Thoracic aorta (tissue), 2 donors: ENCODE measurements around the gene DDX51. TPM values are rescaled to one million over a fixed set of nuclear protein-coding genes. Genes with fewer than 3 reads are reported as not detected.

Experiments used
- ATAC-seq: fragments of 150-250 bp; one replicate; pipeline ENCODE4 v1.8.0; 2017; ENCODE audit warnings: low read depth; ENCODE audit not compliant: insufficient number of reproducible peaks, low FRiP score
- DNase-seq: peaks from one replicate; pipeline ENCODE4 v3.0.0-alpha.2; 2020; ENCODE audit warnings: low spot score
- H3K27ac ChIP-seq, 2 donors: fragments of 200-600 bp; sonication (generic); 1 replicate in 1 of 2; 2 replicates in 1 of 2; pipeline ENCODE4 v1.5.1; 2016; ENCODE audit warnings: mild to moderate bottlenecking in 2 of 2, moderate library complexity in 2 of 2
- H3K27me3 ChIP-seq: fragments of 200-600 bp; sonication (generic); replicated peaks from 2 replicates; pipeline ENCODE4 v1.6.0; 2016; ENCODE audit warnings: mild to moderate bottlenecking; ENCODE audit not compliant: insufficient read depth
- H3K36me3 ChIP-seq: fragments of 200-600 bp; sonication (generic); one replicate; pipeline ENCODE4 v1.5.1; 2016
- H3K4me1 ChIP-seq, 2 donors: fragments of 200-600 bp; sonication (generic); 1 replicate in 1 of 2; 2 replicates in 1 of 2; pipeline versions ENCODE4 v1.5.1 to v1.6.0; 2016; ENCODE audit warnings: low read depth in 2 of 2, mild to moderate bottlenecking in 1 of 2; ENCODE audit not compliant: control insufficient read depth in 1 of 2
- H3K4me3 ChIP-seq: fragments of 200-600 bp; sonication (generic); 2 replicates; pipeline ENCODE4 v1.5.1; 2016; ENCODE audit warnings: mild to moderate bottlenecking
- H3K9me3 ChIP-seq: fragments of 200-600 bp; sonication (generic); 2 replicates; pipeline ENCODE4 v1.5.1; 2016
- total RNA-seq, 2 donors: library from RNA; depleted of rRNA; stranded (reverse); fragments of >200 nt; gene quantifications; one replicate each; pipeline versions ENCODE4 v1.1.0 to v1.2.3, GENCODE V29; 2016
- TF ChIP-seq, protein P1 (sequence below): fragments of 200-600 bp; sonication (generic); IDR thresholded peaks from one replicate; pipeline ENCODE4 v1.5.1; 2019; ENCODE audit warnings: antibody characterized with exemption

Gene DDX51
- total RNA-seq, 2 donors from 2014 or later, result 9.7 to 24.8 TPM

- H3K9me3 ChIP-seq, result no peaks in the 10 kb centered on the region
- no peak for ATAC-seq
- no peaks in the 10 kb centered on the region for H3K27me3 ChIP-seq
- no peak overlapping the region for H3K4me3 ChIP-seq
- no peak for DNase-seq
- TF ChIP-seq, protein P1, sequence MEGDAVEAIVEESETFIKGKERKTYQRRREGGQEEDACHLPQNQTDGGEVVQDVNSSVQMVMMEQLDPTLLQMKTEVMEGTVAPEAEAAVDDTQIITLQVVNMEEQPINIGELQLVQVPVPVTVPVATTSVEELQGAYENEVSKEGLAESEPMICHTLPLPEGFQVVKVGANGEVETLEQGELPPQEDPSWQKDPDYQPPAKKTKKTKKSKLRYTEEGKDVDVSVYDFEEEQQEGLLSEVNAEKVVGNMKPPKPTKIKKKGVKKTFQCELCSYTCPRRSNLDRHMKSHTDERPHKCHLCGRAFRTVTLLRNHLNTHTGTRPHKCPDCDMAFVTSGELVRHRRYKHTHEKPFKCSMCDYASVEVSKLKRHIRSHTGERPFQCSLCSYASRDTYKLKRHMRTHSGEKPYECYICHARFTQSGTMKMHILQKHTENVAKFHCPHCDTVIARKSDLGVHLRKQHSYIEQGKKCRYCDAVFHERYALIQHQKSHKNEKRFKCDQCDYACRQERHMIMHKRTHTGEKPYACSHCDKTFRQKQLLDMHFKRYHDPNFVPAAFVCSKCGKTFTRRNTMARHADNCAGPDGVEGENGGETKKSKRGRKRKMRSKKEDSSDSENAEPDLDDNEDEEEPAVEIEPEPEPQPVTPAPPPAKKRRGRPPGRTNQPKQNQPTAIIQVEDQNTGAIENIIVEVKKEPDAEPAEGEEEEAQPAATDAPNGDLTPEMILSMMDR, result no peak
- H3K4me1 ChIP-seq, result peaks cover 13 to 18% of the 10 kb centered on the region in 2 donors
- H3K27ac ChIP-seq, result no peak overlapping the region
- H3K36me3 ChIP-seq, result no peaks in the 10 kb centered on the region
Measured at GRCh38 chr12:132161036-132161781, 17.1 kb upstream of the DDX51 start.

DNA sequence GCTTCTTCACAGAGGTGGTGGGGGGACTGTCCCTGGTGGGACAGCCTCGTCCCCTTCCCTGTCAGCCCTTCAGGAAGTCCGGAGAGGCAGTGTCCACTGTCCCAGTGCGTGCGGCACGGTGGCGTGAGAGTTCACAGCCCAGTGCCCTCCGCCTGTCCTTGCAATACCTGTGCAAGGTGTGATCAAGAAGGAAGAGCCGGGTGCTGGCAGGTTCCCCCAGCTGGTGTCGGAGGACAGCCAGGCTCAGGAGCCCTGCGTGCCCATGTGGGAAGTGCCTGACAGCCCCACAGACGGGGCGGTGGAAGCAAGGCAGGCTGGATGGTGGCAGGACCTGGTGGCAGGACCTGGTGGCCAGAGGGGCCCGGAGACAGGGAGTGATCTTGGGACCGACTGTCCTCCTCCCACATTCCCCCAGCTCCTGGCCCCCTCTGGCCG lies 16.5 kb upstream of the DDX51 start:
- Histone ChIP-seq H3K9me3 (no peaks in the 10 kb centered on the region), H3K4me3 (no peak overlapping the region), H3K36me3 (no peaks in the 10 kb centered on the region), H3K27ac (no peak overlapping the region), H3K27me3 (no peaks in the 10 kb centered on the region), H3K4me1 (peaks cover 13 to 18% of the 10 kb centered on the region in 2 donors)
- TF ChIP-seq, protein P1, result no peak
- no peak for ATAC-seq
- no peak for DNase-seq

DNA sequence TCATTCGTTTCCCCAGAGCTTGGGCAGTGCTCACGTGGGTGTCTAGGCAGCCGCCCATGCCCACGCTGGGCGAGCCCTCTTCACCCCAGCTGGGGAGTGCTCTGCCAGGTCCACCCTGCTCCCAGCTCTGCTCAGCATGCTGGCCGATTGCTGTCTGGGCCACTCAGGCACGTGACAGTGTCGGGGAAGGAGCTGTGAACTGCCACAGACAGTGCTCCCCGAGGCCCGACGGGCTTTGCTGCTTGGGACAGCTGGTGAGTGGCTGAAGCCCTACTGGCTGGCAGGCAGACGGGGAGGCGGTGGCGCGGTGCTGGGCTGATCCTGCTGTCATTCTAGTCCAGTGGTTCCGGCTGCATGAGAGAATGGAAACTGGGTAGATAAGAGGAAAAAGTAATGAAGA lies 15.9 kb upstream of the DDX51 start:
- Histone ChIP-seq H3K4me1 (peaks cover 13 to 18% of the 10 kb centered on the region in 2 donors), H3K27me3 (no peaks in the 10 kb centered on the region), H3K9me3 (no peaks in the 10 kb centered on the region), H3K27ac (no peak overlapping the region), H3K4me3 (no peak overlapping the region), H3K36me3 (no peaks in the 10 kb centered on the region)
- ATAC-seq (no peak), DNase-seq (no peak)
- TF ChIP-seq, protein P1, result no peak

GRCh38 chr12:132159555-132160003 lies 15.5 kb upstream of the DDX51 start:
- no peak for DNase-seq
- no peaks in the 10 kb centered on the region for H3K9me3 ChIP-seq
- H3K4me1 ChIP-seq, result peaks cover 13 to 18% of the 10 kb centered on the region in 2 donors
- no peak overlapping the region for H3K27ac ChIP-seq
- H3K36me3 ChIP-seq, result no peaks in the 10 kb centered on the region
- TF ChIP-seq, protein P1, result no peak
- H3K27me3 ChIP-seq, result no peaks in the 10 kb centered on the region
- no peak overlapping the region for H3K4me3 ChIP-seq
- ATAC-seq, result no peak

GRCh38 chr12:132158677-132159554 lies 14.8 kb upstream of the DDX51 start:
- Histone ChIP-seq H3K4me3 (no peak overlapping the region), H3K9me3 (no peaks in the 10 kb centered on the region), H3K27me3 (no peaks in the 10 kb centered on the region), H3K36me3 (no peaks in the 10 kb centered on the region), H3K4me1 (peaks cover 13 to 18% of the 10 kb centered on the region in 2 donors), H3K27ac (no peak overlapping the region)
- ATAC-seq (no peak), DNase-seq (no peak)
- TF ChIP-seq, protein P1, result no peak
